Thyroid gland (tissue), 4 donors: ENCODE results near the gene ATP6V0D1.

Experiments
- CTCF ChIP-seq, 6 experiments: fragments of 200-600 bp in 3 of 6; fragments of 450-650 bp in 3 of 6; sonication (generic) in 3 of 6; IDR thresholded peaks; one replicate each; pipeline ENCODE4 v1.5.1; 2016 to 2019; ENCODE audit warnings: antibody characterized with exemption in 6 of 6, mild to moderate bottlenecking in 2 of 6, inconsistent platforms in 1 of 6, moderate library complexity in 1 of 6
- POLR2A ChIP-seq, 2 donors: fragments of 450-650 bp; IDR thresholded peaks; one replicate each; pipeline ENCODE4 v1.6.1; 2017; ENCODE audit warnings: antibody characterized with exemption in 2 of 2, mild to moderate bottlenecking in 2 of 2, moderate library complexity in 1 of 2

- TF ChIP-seq CTCF (IDR thresholded peaks at IDR 0.05), result no peak
- TF ChIP-seq POLR2A (IDR thresholded peaks at IDR 0.05), result no peak
Measured at GRCh38 chr16:67490335-67491096, 9.6 kb upstream of the ATP6V0D1 start.
